ENCODE results near the gene KIF1B. TPM values are rescaled to one million over a fixed set of nuclear protein-coding genes. Genes with fewer than 3 reads are reported as not detected.

Gene KIF1B
- total and polyA plus RNA-seq, 10 of the 15 experiments (the other 5 are each of a cell fraction or from before 2014, with no cell fraction given), result 2.1 to 16.5 (median 8.7) TPM

- TF ChIP-seq, protein P1, sequence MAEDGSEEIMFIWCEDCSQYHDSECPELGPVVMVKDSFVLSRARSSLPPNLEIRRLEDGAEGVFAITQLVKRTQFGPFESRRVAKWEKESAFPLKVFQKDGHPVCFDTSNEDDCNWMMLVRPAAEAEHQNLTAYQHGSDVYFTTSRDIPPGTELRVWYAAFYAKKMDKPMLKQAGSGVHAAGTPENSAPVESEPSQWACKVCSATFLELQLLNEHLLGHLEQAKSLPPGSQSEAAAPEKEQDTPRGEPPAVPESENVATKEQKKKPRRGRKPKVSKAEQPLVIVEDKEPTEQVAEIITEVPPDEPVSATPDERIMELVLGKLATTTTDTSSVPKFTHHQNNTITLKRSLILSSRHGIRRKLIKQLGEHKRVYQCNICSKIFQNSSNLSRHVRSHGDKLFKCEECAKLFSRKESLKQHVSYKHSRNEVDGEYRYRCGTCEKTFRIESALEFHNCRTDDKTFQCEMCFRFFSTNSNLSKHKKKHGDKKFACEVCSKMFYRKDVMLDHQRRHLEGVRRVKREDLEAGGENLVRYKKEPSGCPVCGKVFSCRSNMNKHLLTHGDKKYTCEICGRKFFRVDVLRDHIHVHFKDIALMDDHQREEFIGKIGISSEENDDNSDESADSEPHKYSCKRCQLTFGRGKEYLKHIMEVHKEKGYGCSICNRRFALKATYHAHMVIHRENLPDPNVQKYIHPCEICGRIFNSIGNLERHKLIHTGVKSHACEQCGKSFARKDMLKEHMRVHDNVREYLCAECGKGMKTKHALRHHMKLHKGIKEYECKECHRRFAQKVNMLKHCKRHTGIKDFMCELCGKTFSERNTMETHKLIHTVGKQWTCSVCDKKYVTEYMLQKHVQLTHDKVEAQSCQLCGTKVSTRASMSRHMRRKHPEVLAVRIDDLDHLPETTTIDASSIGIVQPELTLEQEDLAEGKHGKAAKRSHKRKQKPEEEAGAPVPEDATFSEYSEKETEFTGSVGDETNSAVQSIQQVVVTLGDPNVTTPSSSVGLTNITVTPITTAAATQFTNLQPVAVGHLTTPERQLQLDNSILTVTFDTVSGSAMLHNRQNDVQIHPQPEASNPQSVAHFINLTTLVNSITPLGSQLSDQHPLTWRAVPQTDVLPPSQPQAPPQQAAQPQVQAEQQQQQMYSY (CRISPR knock-in tag; IDR thresholded peaks at IDR 0.05), result no peak
- TF ChIP-seq USF2 (IDR thresholded peaks at IDR 0.05; ENCODE audit: borderline replicate concordance, low read depth, low read length), result no peak
- no peak for TF ChIP-seq FOXK2 (IDR thresholded peaks at IDR 0.05)
- no peak for TF ChIP-seq NFIC (IDR thresholded peaks at IDR 0.05; ENCODE audit: low read depth, low read length)
- no peak for TF ChIP-seq RELA (IDR thresholded peaks at IDR 0.05; ENCODE audit: borderline replicate concordance, partially characterized antibody)
- TF ChIP-seq, protein P2, sequence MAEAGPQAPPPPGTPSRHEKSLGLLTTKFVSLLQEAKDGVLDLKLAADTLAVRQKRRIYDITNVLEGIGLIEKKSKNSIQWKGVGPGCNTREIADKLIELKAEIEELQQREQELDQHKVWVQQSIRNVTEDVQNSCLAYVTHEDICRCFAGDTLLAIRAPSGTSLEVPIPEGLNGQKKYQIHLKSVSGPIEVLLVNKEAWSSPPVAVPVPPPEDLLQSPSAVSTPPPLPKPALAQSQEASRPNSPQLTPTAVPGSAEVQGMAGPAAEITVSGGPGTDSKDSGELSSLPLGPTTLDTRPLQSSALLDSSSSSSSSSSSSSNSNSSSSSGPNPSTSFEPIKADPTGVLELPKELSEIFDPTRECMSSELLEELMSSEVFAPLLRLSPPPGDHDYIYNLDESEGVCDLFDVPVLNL (IDR thresholded peaks at IDR 0.05; ENCODE audit: low read depth, low read length), result no peak
- no peak for TF ChIP-seq PML (IDR thresholded peaks at IDR 0.05; ENCODE audit: low read length)
- no peak for TF ChIP-seq POLR2A (IDR thresholded peaks at IDR 0.05; ENCODE audit: low read depth, low read length)
- no peak for TF ChIP-seq CHD1 (IDR thresholded peaks at IDR 0.05; ENCODE audit: low read depth, low read length)
- no peak for TF ChIP-seq JUND (IDR thresholded peaks at IDR 0.05; ENCODE audit: low read depth, low read length)
- TF ChIP-seq, protein P3, sequence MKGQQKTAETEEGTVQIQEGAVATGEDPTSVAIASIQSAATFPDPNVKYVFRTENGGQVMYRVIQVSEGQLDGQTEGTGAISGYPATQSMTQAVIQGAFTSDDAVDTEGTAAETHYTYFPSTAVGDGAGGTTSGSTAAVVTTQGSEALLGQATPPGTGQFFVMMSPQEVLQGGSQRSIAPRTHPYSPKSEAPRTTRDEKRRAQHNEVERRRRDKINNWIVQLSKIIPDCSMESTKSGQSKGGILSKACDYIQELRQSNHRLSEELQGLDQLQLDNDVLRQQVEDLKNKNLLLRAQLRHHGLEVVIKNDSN (IDR thresholded peaks at IDR 0.05; ENCODE audit: borderline replicate concordance, extremely low read length, insufficient read depth, low read depth, low read length), result no peak
Measured at GRCh38 chr1:10267319-10267718, 56.9 kb downstream of the KIF1B start (continued).
